T-helper 1 cell treated with Interleukin-12 subunit alpha and Interleukin-12 subunit beta and Interleukin-4 antibody, amounts not matched to agents 30 μg/mL and 1 μg/mL, for 36 hours (primary cell): Measurements from ENCODE around the gene RBM8A.
A peak's percentile ranks its signal among the peaks of the same experiment; 100 is the strongest.

Experiments used
- H3K27ac Mint-ChIP-seq: one replicate; pipeline ENCODE4 v1.8.0; 2021; ENCODE audit warnings: mild to moderate bottlenecking, mixed read lengths
- H3K27me3 Mint-ChIP-seq: one replicate; pipeline ENCODE4 v1.8.0; 2021; ENCODE audit warnings: low read depth, mixed read lengths
- H3K36me3 Mint-ChIP-seq: one replicate; pipeline ENCODE4 v1.8.0; 2021; ENCODE audit warnings: low read depth, mixed read lengths
- H3K4me1 Mint-ChIP-seq: one replicate; pipeline ENCODE4 v1.8.0; 2021; ENCODE audit warnings: low read depth, mixed read lengths
- H3K4me3 Mint-ChIP-seq: one replicate; pipeline ENCODE4 v1.8.0; 2021; ENCODE audit warnings: mild to moderate bottlenecking, moderate library complexity, mixed read lengths
- H3K9me3 Mint-ChIP-seq: one replicate; pipeline ENCODE4 v1.8.0; 2021; ENCODE audit warnings: mixed read lengths

RBM8A gene

DNA sequence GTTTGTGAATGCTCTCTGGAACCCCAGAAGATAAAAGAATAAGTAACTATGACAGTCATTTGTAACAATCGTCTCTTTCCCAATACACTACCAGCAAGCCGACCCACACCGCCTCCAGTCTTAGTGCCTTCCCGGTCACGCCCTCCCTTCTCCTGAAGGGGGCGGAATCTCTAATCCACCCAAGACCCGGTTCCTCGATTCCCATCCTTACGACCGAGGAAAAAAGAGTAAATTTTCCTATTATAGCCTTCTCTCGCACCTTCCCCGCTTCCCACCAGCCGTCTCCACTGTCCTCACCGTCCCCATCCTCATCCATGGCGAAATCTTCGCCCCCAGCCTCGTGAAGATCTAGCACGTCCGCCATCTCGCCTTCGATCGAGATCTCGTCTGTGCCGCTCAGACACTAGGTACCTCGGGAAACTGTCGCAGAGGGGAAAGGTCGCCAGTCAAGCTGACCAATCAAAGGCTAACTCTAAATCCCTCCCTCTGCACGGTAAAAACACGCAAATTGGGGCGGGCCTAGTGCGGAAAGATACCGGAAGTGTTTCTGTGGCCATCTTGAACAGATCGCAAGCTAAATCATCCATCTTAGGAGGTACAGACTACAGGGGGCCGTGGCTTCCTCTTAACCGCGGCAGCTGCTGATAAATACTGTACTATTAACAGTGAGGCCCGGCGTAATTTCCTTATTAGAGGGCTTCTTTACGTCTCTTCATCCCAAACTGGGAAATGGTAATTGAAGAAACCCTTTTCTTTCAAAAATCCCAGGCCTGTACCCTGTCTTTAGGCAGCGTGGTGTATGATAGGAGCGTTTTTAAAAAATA lies at the start of gene RBM8A:
RBM8A (minus strand) TSS at position 422 of the 824 bp plus-strand sequence; CDS start at position 364, 58 bp downstream.
- Mint-ChIP-seq H3K36me3 (peaks cover 5% of the 10 kb centered on the region), H3K27ac (peak within 1 kb of the TSS; percentile 18), H3K4me1 (peaks cover 15% of the 10 kb centered on the region), H3K9me3 (no peaks in the 10 kb centered on the region), H3K4me3 (peak within 1 kb of the TSS; percentile 68), H3K27me3 (no peaks in the 10 kb centered on the region)

DNA sequence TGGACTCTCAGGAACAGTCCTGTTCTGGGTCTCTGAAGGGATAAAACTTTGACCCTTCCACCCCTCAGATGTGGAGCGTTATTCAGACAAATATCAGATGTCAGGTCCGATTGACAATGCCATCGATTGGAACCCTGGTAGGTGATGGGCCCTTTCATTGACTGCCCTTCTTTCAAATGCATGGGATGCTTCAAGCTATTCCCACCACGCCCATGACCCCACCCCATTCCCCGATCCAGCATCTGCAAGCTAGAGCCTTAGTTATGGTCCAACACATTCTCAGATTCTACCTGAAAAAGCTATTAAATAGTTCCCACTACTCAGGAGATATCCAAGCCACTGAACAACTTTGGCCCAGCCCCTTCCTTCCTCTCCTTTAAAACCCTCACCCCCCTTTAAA lies 49.7 kb upstream of the RBM8A start:
- no peaks in the 10 kb centered on the region for H3K9me3 Mint-ChIP-seq
- no peak overlapping the region for H3K27ac Mint-ChIP-seq
- H3K4me1 Mint-ChIP-seq: peaks cover 14% of the 10 kb centered on the region
- H3K4me3 Mint-ChIP-seq: no peak overlapping the region
- H3K27me3 Mint-ChIP-seq: no peaks in the 10 kb centered on the region
- H3K36me3 Mint-ChIP-seq: peaks cover 7% of the 10 kb centered on the region

DNA sequence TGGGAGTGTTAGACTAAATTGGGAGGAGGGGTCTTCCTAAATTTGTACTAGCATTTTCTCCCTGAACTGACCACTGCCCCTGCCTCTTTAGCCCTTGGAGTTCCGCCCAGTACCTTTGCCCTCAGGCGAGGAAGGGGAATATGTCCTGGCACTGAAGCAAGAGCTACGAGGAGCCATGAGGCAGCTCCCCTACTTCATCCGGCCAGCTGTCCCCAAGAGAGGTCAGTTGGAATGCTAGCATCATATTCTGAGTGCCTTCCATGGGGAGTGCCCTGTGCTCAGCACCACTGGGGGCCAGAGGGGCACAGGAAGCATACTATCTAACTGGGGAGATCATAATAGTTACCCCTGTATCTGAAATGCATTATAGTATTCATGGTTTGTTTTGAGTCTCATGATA lies 47.9 kb upstream of the RBM8A start:
- Mint-ChIP-seq H3K4me3 (no peak overlapping the region), H3K4me1 (peaks cover 2% of the 10 kb centered on the region), H3K27ac (no peak overlapping the region), H3K27me3 (no peaks in the 10 kb centered on the region), H3K9me3 (no peaks in the 10 kb centered on the region), H3K36me3 (peaks cover 11% of the 10 kb centered on the region)

GRCh38 chr1:145974721-145975120 lies 47.4 kb upstream of the RBM8A start:
- Mint-ChIP-seq H3K9me3 (no peaks in the 10 kb centered on the region), H3K4me1 (peaks cover 3% of the 10 kb centered on the region), H3K27ac (no peak overlapping the region)

GRCh38 chr1:145972580-145972979 lies 45.3 kb upstream of the RBM8A start:
- Mint-ChIP-seq H3K9me3 (peaks cover 7% of the 10 kb centered on the region), H3K36me3 (peaks cover 17% of the 10 kb centered on the region), H3K4me1 (peaks cover 3% of the 10 kb centered on the region), H3K27me3 (no peaks in the 10 kb centered on the region), H3K4me3 (no peak overlapping the region), H3K27ac (no peak overlapping the region)

More at GRCh38 chr1:145974721-145975120, 47.4 kb upstream of the RBM8A start:
- peaks cover 11% of the 10 kb centered on the region for H3K36me3 Mint-ChIP-seq
- H3K4me3 Mint-ChIP-seq: no peak overlapping the region
- H3K27me3 Mint-ChIP-seq: no peaks in the 10 kb centered on the region

DNA sequence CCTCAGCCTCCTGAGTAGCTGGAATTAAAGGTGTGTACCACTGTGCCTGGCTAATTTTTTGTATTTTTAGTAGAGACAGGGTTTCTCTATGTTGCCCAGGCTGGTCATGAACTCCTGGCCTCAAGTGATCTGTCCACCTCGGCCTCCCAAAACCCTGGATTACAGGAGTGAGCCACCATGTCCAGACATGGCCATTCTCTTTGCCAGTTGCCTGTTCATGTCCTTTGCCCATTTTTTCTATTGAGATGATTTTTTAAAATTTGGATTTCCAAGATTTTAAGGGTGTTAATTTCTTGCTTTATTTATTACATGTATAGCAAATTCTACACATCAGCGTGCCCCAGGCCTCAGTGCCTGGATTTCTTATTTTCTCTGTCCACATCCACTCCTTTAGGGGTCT lies 40.0 kb upstream of the RBM8A start:
- H3K9me3 Mint-ChIP-seq: peaks cover 14% of the 10 kb centered on the region
- no peak overlapping the region for H3K4me3 Mint-ChIP-seq
- peaks cover 16% of the 10 kb centered on the region for H3K36me3 Mint-ChIP-seq
- H3K27ac Mint-ChIP-seq: no peak overlapping the region
- H3K4me1 Mint-ChIP-seq: peaks cover 24% of the 10 kb centered on the region
- no peaks in the 10 kb centered on the region for H3K27me3 Mint-ChIP-seq

DNA sequence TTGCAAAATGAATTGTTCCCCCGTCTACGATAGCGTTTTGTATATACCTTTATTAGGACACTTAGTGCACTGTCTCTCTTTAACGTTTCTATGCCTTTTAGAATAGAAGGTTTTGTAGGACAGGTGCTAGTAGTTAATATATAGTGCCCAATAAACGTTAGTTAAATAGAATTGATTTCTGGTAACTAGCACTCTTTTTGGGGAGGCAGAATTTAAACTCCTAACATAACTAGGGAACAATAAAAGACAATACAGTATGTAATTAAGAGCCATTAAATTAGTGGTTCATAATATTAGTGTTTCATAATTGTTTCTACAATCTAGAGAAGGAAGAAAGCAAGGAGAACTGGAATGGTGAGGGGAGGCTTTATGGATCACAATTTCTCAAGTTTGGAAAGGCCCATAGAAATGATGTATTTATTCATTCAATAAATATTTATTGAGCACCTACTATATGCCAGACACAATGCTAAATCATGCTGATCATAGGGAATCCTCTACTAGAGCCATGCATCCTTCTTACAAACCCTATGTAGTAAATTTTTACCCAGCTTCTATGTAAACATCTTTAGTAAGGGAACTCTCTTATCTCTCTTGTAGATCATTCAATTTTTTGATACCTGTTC lies 37.9 kb upstream of the RBM8A start:
- peak overlapping the region; percentile 95 for H3K4me3 Mint-ChIP-seq
- H3K4me1 Mint-ChIP-seq: peaks cover 35% of the 10 kb centered on the region
- H3K36me3 Mint-ChIP-seq: peaks cover 12% of the 10 kb centered on the region
- no peaks in the 10 kb centered on the region for H3K27me3 Mint-ChIP-seq
- H3K9me3 Mint-ChIP-seq: peaks cover 14% of the 10 kb centered on the region
- H3K27ac Mint-ChIP-seq: peak overlapping the region; percentile 86

DNA sequence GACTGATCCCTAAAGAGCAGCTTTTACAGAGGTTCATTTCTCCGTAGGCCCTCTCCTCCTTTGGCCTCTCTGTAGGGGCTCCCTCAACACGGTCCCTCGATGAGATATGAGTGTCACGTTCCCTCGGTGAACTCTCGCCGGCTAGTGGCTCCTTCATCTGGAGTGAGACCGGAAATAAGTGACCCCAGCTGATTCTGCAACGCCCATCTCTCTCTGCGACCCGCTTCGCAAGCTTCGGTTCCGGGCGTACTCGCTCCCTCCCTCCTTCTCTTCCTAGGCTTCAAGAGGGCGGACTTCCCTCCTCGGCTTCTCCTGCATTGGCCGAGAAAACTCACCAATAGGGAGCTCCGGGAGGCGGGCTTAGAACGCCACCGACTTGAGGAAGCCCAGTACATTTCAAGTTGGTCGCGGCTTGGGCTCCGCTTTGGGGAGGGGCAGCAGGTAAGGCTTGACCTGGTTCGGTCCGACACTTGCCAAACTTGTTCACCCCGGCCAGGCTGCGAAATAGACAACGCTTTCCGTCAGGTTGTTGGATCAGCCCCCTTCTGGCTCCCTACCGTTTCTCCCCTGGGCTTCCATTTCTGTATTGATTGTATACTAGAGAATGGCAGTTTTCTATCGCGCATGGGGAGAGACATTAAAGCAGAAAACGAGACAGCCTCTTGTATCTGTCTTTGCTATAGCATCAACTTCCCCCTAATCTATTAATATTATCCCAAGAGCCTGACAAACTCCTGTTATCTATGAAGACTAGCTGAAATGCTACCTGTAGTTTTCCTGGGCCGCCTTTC lies 37.2 kb upstream of the RBM8A start, which contains the start of the genes ANKRD34A and POLR3GL:
ANKRD34A (minus strand) TSS at position 248 of the 791 bp plus-strand sequence. CDS start 2,816 bp downstream, outside the sequence.
POLR3GL (plus strand) TSS at position 363 of the 791 bp plus-strand sequence. CDS start 10,176 bp downstream, outside the sequence.
- Mint-ChIP-seq H3K4me3 (peak within 1 kb of the TSS; percentile 95), H3K27ac (peak within 1 kb of the TSS; percentile 86), H3K4me1 (peaks cover 40% of the 10 kb centered on the region)

GRCh38 chr1:145963265-145964019 lies 36.2 kb upstream of the RBM8A start:
- peaks cover 6% of the 10 kb centered on the region for H3K27me3 Mint-ChIP-seq
- peak overlapping the region; percentile 95 for H3K4me3 Mint-ChIP-seq
- H3K4me1 Mint-ChIP-seq: peaks cover 47% of the 10 kb centered on the region
- peaks cover 10% of the 10 kb centered on the region for H3K36me3 Mint-ChIP-seq
- H3K27ac Mint-ChIP-seq: peak overlapping the region; percentile 86
- peaks cover 14% of the 10 kb centered on the region for H3K9me3 Mint-ChIP-seq

More for the DNA sequence above, 37.2 kb upstream of the RBM8A start, which contains the start of the genes ANKRD34A and POLR3GL:
- H3K9me3 Mint-ChIP-seq: peaks cover 14% of the 10 kb centered on the region
- peaks cover 3% of the 10 kb centered on the region for H3K27me3 Mint-ChIP-seq
- H3K36me3 Mint-ChIP-seq: peaks cover 12% of the 10 kb centered on the region

- Mint-ChIP-seq H3K4me3 (peak overlapping the region; percentile 95), H3K9me3 (peaks cover 5% of the 10 kb centered on the region), H3K4me1 (peaks cover 52% of the 10 kb centered on the region), H3K36me3 (peaks cover 4% of the 10 kb centered on the region), H3K27me3 (peaks cover 6% of the 10 kb centered on the region), H3K27ac (peak overlapping the region; percentile 86)
Measured at GRCh38 chr1:145962157-145963102, 35.1 kb upstream of the RBM8A start.

- Mint-ChIP-seq H3K27me3 (peaks cover 6% of the 10 kb centered on the region), H3K4me3 (peak overlapping the region; percentile 95), H3K27ac (peak overlapping the region; percentile 67), H3K4me1 (peaks cover 58% of the 10 kb centered on the region), H3K36me3 (peaks cover 2% of the 10 kb centered on the region), H3K9me3 (no peaks in the 10 kb centered on the region)
Measured at GRCh38 chr1:145961425-145962156, 34.3 kb upstream of the RBM8A start.

DNA sequence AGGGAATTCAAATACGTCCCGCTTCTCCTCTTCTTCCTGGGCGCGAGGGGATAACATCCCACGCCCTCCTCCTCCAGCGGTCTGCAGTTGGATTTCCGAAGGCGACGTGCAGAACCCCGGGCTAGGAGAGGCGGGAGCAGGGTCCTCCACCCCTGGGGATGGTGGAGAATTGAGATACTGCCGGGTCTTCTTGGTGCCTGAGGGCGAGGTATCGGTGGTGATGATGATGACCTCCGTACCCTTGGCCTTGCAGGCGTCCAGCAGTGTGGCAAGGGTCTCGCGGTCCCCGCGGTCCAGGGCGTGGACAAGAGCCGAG lies 33.8 kb upstream of the RBM8A start:
- H3K9me3 Mint-ChIP-seq: no peaks in the 10 kb centered on the region

More for the DNA sequence above, 33.8 kb upstream of the RBM8A start:
- H3K4me3 Mint-ChIP-seq: peak overlapping the region; percentile 95
- H3K27ac Mint-ChIP-seq: no peak overlapping the region
- H3K27me3 Mint-ChIP-seq: peaks cover 6% of the 10 kb centered on the region
- peaks cover 2% of the 10 kb centered on the region for H3K36me3 Mint-ChIP-seq
- H3K4me1 Mint-ChIP-seq: peaks cover 60% of the 10 kb centered on the region
